Transverse colon (tissue), 3 donors: ENCODE data around the gene RYR3.

Experiments
- POLR2A ChIP-seq: fragments of 450-650 bp; IDR thresholded peaks from one replicate; pipeline ENCODE4 v1.6.1; 2016; ENCODE audit warnings: antibody characterized with exemption, mild to moderate bottlenecking, moderate library complexity
- TF ChIP-seq, protein P1 (sequence below), 5 experiments: fragments of 200-600 bp in 3 of 5; fragments of 450-650 bp in 2 of 5; sonication (generic) in 3 of 5; IDR thresholded peaks; 1 replicate in 2 of 5; 2 replicates in 3 of 5; pipeline ENCODE4 v1.5.1; 2016 to 2017; ENCODE audit warnings: antibody characterized with exemption in 5 of 5, inconsistent platforms in 3 of 5, mild to moderate bottlenecking in 2 of 5, moderate library complexity in 1 of 5

DNA sequence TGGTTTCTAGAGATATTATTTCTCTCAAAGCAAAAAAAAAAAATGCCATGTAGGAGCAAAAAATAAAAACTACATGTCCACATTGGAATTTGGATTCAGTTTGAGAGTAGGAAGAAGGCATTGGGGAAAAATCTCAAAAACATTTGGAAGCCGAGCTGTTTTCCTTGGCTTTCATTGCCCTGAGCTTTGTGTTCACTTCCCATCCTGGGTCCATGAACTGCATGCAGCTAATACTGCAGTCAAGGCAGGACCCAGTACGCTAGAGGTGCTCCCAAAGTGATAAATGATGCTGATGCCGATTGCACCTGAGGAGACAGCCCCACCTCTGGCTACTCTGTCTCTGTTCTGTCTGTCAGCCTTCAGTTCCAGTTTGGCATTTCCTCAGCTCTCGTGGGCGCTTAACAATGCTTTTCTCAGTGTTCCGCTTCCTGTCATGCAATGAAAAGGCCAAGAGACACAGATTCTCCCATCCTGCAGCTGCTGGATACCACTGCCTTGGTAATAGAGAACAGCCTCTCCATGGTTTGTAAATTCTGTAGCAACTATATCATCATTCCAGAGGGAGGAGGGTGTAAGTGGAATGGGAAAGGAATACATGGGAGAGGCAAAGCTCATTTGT lies 181.8 kb downstream of the RYR3 start:
- TF ChIP-seq, protein P1, sequence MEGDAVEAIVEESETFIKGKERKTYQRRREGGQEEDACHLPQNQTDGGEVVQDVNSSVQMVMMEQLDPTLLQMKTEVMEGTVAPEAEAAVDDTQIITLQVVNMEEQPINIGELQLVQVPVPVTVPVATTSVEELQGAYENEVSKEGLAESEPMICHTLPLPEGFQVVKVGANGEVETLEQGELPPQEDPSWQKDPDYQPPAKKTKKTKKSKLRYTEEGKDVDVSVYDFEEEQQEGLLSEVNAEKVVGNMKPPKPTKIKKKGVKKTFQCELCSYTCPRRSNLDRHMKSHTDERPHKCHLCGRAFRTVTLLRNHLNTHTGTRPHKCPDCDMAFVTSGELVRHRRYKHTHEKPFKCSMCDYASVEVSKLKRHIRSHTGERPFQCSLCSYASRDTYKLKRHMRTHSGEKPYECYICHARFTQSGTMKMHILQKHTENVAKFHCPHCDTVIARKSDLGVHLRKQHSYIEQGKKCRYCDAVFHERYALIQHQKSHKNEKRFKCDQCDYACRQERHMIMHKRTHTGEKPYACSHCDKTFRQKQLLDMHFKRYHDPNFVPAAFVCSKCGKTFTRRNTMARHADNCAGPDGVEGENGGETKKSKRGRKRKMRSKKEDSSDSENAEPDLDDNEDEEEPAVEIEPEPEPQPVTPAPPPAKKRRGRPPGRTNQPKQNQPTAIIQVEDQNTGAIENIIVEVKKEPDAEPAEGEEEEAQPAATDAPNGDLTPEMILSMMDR (IDR thresholded peaks at IDR 0.05): no peak
- TF ChIP-seq POLR2A: no peak
